ENCODE results near the gene SLX4IP.
"Not testable (repeated sequence)": the region's sequence is repeated elsewhere in the genome, so short reads cannot be mapped to it uniquely, and the experiment has no call there.

The SLX4IP gene

GRCh38 chr20:10578607-10579006 is 143.5 kb downstream of the SLX4IP start:
- DNase-seq = peak; percentile 78

GRCh38 chr20:10579942-10580341 is 144.8 kb downstream of the SLX4IP start:
- no peak for DNase-seq

- DNase-seq = no peak
Observed at GRCh38 chr20:10580700-10581099, 145.6 kb downstream of the SLX4IP start.

GRCh38 chr20:10581823-10582222 is 146.7 kb downstream of the SLX4IP start:
- DNase-seq = peak; percentile 87

GRCh38 chr20:10584371-10584770 is 149.3 kb downstream of the SLX4IP start:
- no peak for DNase-seq

- no peak for DNase-seq
Observed at GRCh38 chr20:10585308-10585707, 150.2 kb downstream of the SLX4IP start.

GRCh38 chr20:10586296-10586695 is 151.2 kb downstream of the SLX4IP start:
- DNase-seq = no peak

GRCh38 chr20:10590446-10590845 is 155.3 kb downstream of the SLX4IP start:
- DNase-seq = not testable (repeated sequence)

- no peak for DNase-seq
Observed at GRCh38 chr20:10590950-10591671, 156.0 kb downstream of the SLX4IP start.

- DNase-seq = peak; percentile 71
Observed at GRCh38 chr20:10591946-10592521, 156.9 kb downstream of the SLX4IP start.

GRCh38 chr20:10594296-10594868 is 159.3 kb downstream of the SLX4IP start:
- no peak for DNase-seq

GRCh38 chr20:10595266-10595665 is 160.2 kb downstream of the SLX4IP start:
- no peak for DNase-seq

- DNase-seq = no peak
Observed at GRCh38 chr20:10595985-10596384, 160.9 kb downstream of the SLX4IP start.

GRCh38 chr20:10596710-10597121 is 161.6 kb downstream of the SLX4IP start:
- peak; percentile 80 for DNase-seq

GRCh38 chr20:10597637-10598036 is 162.5 kb downstream of the SLX4IP start:
- DNase-seq = no peak

GRCh38 chr20:10602221-10602871 is 167.2 kb downstream of the SLX4IP start:
- DNase-seq = no peak

- DNase-seq = no peak
Observed at GRCh38 chr20:10603378-10603777, 168.3 kb downstream of the SLX4IP start.

- peak; percentile 92 for DNase-seq
Observed at GRCh38 chr20:10603971-10604864, 169.1 kb downstream of the SLX4IP start.

GRCh38 chr20:10604865-10605440 is 169.8 kb downstream of the SLX4IP start:
- no peak for DNase-seq

- no peak for DNase-seq
Observed at GRCh38 chr20:10605547-10606195, 170.6 kb downstream of the SLX4IP start.

- DNase-seq = peak; percentile 73
Observed at GRCh38 chr20:10609276-10609675, 174.2 kb downstream of the SLX4IP start.

GRCh38 chr20:10609770-10610169 is 174.7 kb downstream of the SLX4IP start:
- DNase-seq = peak; percentile 32

All from EL (cell line).